DMS153 treated with DMSO at 0.1 percent for 48 hours (cell line): ENCODE measurements around the gene AP3M1.
"Not testable (repeated sequence)": the region's sequence is repeated elsewhere in the genome, so short reads cannot be mapped to it uniquely, and the experiment has no call there.

Experiments used
- DNase-seq: peaks from one replicate; lab custom pipeline; 2025; ENCODE audit not compliant: unreplicated experiment; lab: John Stamatoyannopoulos, UW

The AP3M1 gene

DNA sequence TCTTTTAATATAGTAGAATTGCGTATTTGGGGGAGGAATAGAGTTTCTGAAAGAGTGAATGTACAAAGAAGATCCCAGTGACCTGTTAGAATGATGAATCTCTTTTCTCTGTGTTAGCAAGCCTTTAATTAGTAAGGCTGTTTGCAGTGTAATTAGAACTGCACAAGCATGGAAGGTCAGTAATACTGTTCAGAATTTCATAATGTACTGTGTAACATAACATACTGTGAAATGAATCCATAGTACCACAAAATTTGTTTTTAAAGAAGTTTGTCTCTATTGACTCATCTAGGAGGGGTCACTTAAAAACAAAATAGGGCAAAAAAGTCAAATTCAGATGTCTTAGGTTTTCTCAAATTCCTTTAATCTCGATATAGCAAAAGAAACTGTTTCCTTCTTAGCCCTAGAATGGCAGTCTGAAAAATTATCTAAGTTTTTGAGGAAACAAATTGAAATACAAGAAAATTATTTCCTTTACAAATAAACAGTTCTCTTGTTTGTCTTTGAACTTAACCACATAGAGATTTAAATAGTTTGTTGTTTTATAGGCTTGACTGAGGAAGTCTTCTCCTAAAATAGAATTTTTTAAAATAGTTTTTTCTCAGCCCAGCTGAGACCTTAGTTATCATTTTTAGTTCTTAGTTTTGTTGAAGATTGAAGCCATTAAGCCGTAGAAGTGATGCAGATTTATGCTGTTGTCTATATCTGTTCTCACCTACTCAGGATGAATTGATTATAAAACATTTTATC lies 12.9 kb upstream of the AP3M1 start:
- no peak for DNase-seq

DNA sequence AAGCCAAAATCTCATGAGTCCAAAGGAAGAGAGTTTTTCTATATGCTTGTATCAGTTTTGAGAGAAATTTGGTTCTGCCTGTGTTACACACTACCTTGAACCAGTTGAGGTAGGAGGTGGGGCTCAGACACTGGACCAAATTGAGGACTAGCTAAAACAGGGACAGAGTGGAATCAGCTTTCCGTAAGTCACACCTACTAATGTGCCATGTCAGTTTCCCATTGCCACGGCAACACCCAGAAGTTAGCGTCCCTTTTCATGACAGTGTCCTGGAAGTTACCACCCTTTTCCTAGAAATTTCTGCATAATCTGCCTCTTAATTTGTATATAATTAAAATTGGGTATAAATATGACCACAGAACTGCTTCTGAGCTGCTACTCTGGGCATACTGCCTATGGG lies 9.4 kb upstream of the AP3M1 start:
- DNase-seq, result no peak

DNA sequence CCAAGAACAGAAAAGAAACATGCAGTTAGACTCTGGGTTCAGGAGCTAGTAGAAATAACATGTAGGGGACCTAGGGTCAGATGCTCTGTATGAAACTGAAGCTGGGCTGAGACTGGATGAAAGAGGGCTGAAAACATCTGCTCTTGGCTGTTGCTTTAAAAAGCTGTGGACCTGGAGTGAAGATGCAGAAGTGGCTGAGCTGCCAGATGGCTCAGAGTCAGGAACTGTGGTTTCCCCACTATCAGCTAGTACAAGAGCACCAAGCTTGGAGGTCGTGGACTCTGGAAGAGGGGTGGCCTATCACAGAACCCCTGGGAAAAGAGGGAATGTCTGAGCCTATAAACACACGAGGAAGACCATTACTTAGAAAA lies 6.3 kb upstream of the AP3M1 start:
- no peak for DNase-seq

DNA sequence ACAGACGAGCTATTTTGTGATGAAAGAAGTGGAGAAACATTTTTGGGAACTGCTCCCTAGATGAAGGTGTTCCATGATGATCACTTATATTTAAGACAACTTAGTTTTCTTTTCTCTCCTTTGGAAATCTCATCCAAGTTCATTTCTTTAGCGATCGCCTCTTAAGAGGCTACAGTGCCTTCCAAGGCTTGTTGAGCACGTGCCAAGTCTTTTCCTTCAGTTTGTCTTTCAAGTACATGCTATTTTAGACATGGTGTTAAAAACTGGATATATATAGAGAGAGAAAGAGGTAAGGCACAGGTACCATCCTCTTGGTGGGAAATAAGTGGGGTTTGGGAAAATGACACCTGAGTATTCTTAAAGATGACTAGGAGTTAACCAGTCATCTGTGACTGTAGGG lies 3.0 kb upstream of the AP3M1 start:
- no peak for DNase-seq

DNA sequence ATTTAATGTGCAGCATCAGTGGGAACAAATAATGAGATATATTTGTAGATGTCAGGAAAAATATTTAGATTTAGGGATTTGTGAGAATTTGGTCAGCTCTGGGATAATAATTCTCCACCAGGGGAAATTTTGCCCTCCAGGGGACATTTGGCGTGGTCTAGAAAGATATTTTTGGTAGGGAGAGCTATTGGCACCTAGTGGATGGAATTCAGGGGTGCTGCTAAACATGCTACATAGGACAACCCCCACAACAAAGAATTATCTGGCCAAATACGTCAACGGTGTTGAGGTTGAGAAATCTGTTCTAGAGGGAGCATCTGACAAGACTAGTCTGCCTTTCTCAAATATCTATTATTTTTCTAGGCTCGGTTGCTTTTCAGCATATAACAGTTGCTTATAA lies 2.5 kb upstream of the AP3M1 start:
- DNase-seq, result no peak

DNA sequence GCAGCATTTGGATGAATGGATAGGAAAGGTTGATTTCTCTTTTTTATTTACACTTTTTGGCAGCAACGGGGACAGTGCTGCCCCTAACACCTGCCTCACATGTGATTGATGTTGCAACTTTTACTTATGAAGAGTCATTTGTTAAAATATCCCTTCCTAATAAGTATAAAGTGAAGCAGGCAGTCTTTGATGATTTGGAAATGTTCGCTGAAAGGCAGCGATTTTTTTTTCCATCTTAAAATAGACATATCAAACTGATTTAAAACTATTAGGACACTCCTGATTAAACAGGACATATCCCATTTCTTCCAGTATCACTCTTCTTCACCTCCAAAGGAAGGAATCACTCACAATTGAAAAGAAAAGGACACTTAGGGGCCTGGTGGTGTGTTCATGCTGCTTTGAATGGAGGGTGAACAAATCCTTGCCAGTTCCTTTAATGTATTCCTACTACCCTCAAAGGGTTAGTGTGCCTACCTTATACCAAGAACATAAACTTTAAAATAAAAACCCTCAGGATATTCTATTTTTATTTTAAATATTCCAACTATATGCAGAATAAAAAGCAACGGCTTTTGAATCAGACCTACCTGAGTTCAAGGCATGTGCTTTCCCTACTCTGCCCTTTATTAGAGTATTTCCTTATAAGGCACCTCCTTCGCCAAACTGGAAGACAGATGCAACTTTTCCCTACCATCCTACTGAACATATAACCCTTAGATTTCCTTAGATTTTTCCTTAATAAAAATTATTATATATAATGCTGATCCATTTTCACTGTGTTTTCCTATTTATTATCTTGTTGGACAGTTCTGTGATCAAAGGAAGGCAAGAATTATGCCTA lies 1.5 kb upstream of the AP3M1 start:
- no peak for DNase-seq

DNA sequence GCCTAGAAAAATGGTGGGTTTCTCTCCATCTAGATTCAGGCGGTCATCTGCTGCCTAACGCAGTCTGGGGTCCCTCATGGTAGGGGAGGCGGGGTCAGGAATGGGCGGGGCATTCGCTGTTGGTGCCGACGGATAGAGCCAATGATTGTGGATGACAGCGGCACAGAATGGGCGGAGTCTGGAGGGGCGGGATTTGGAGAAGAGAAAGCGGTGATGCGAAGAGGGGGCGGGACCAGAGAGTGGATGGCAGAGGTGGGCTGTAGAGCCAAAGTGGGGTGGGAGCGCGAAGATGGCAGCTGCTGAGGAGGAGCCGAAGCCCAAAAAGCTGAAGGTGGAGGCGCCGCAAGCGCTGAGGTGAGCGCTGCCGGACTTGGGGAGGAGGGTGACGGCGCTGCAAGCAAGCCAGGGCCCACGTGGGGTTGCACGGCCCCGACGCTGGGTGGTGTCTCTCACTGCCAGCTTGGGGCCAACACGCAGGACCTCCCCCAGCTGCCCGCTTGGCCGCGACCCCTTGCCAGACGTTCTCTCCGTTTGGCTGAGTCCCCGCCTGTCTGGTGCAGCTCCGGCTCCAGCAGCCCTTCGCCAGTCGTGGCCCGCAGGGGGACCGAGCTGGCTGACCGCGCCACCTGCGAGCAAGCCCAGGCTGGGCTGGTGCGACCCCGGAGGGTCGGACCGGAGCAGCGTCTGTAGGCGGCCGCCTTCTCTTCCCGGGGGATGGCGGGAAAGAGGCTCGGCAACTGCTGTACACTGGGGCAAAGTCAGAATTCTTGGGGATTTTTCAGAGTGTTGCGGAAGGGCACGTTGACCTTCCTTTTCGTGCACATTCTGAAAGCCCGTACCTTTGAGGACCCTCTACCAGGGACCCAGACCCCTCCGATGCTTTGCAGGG lies 606 bp upstream of the AP3M1 start, which contains the start of gene ADK:
TSS of gene ADK (plus strand) at position 232 of the 889 bp plus-strand sequence. CDS start at position 290, 58 bp downstream.
- DNase-seq, result peak; percentile 95

DNA sequence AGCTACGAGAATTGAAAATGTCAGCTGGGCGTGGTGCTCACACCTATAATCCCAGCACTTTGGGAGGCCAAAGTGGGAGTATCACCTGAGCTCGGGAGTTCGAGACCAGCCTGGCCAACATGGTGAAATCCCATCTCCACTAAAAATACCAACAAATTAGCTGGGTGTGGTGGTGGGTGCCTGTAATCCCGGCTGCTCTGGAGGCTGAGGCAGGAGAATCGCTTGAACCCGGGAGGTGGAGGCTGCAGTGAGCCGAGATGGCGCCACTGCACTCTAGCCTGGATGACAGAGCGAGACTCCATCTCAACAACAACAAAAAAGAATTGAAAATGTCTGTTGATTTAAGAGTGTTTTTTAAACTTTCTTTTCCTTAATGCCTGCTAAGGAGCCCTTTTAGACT lies 3.6 kb downstream of the AP3M1 start:
- DNase-seq, result not testable (repeated sequence)

DNA sequence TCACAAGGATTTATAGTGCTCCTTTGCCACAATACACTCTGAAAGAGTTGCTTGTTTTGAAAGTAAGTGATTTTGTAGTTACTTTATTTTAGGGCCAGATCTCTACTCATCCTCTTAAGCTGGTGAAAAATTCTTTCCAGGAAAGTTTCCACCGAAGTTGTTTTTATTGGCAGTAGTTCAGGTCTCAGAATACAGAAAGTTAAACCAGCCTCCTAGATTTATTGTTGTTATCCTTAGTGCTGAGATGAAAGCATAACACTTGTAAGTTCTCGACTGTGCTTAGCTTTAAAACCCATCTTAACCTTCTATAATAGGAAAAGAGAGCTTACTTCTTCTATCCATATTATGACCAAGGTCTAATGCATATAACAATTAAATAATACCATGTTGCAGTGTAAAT lies 5.5 kb downstream of the AP3M1 start:
- no peak for DNase-seq

DNA sequence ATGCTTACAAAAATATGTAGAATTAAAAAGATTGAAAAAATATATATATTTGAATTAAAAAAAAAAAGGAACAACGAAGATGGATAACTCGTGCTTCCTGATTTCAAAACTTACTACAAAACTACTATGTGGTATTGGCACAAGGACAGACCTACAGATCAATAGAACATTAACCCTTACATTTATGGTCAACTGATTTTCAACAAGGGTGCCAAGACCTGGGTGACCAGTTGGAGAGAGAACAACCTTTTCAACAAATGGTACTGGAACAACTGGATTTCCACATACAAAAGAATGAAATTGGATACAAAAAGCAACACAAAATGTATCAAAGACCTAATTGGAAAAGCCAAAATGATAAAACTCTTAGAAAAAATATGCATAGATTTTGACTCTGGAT lies 10.1 kb downstream of the AP3M1 start:
- no peak for DNase-seq

DNA sequence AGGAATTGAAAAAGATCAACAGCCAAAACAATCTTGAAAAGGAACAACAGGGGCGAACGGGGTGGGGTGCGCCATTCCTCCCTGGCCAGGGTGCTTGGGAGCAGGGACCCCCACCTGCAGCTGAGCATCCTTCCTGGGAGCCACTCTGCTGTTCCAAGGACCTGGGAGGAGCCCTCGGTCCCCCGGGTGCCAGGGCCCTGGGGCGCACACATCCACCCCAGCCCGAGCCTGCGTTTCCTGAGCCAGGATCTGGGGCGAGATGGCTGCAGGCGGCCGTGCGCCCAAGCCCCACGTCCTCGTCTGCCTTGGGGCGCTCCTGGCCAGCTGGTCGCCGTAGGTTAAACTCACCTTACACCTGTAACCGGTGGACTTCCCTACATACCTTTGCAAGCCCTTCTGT lies 10.6 kb downstream of the AP3M1 start:
- DNase-seq, result no peak

DNA sequence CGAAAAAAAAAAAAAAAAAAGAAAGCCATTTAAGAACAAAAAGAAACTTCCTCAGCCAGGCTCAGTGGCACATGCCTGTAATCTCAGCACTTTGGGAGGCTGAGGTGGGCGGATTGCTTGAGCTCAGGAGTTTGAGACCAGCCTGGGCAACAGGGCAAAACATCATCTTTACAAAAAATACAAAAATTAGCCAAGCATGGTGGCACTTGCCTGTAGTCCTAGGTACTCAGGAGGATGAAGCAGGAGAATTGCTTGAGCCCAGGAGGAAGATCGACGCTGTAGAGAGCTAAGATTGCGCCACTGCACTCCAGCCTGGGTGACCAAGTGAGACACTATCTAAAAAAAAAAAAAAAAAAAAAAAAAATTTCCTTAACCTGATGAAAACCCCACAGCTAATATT lies 12.0 kb downstream of the AP3M1 start:
- not testable (repeated sequence) for DNase-seq

DNA sequence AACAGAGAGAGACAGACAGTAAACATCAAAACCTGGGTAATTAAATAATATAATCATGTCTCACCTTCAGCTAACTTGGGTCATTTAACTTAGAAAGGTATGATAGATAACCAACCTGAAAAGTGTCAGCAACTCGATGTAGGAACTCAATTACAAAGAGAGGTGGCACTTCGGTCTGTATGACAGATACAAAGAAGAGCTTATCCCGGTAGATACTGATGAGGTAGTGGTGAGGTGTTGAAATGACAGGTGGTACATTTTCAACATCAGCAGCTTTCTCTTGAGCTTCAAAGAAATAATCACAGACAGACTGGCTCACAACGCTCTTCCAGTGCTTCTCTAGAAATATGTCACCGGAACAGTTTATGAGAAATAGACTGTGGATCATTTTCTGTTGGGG lies 12.6 kb downstream of the AP3M1 start:
- no peak for DNase-seq

DNA sequence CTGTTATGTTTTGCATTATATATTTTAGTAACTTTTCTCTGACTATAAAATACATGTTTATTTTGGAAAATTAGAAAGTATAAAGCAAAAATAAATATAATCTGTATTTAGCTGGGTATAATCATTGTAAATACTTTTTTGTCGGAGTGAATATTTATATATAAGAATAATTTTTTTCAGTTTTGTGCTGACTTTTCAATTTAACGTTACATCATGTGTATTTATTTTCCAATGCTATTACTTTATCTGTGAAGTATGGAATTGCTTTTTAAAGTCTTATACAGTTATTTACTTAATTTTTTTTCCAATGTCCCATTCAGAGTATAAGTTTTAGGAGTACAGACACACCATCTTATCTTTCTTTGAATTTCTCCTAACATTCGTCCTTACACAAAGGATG lies 15.2 kb downstream of the AP3M1 start:
- no peak for DNase-seq

DNA sequence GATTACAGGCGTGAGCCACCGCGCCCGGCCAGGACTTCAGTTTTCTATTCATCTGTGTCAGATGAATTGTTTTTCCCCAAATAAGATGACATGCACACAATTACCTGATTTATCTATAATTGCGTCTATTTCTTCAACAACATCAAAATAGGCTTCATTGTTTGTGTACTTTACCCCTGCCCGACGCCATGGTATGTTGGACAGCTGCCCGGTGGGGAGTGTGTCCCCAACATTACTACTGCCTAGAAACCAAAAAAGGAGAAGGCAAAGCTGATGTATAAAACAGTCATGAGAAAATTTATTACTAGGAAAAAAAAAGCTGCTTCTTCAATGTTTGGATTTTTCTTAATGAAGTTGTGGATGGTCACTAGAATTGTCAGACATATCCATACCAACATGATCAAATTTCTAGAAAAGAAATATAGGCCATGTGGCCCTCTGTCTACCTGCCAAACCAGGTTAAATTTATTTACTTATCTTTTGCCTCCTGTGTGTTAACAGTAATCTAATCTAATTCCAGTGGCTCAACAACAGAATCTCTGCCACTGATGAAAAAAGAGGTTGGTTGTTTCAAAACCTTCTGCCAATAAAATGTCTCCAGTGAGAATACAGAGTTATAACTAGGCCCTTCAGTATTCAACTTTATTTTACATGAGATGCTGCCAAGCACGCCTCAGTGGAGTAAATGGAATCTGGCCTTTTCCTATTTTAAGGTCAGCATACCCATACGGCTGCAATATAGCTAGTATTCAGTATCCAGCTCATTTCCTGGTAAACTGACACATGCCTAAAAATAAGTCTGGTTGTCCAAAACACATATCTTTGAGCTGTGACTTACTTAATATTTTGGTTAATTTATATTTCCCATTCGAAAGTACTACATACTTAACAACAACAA lies 16.5 kb downstream of the AP3M1 start:
- no peak for DNase-seq

DNA sequence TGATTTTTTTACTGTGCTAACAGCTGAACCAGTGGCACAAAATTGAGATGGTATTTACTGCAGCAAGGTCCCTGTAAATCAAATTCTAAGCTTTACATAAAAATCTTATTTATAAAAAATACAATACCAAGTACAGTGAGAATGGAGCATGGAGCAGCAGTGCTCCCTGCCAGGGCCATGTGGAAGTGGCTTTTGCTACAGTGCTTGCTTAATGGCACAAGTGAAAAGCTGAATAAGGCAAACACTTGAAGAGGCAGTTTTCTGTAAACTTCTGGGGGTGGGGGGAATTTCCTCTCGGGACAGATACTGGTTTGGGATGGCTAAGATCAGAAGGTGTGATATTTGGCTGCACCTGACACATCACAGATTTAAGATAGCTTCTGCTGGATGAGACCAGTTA lies 27.5 kb downstream of the AP3M1 start:
- DNase-seq, result no peak

DNA sequence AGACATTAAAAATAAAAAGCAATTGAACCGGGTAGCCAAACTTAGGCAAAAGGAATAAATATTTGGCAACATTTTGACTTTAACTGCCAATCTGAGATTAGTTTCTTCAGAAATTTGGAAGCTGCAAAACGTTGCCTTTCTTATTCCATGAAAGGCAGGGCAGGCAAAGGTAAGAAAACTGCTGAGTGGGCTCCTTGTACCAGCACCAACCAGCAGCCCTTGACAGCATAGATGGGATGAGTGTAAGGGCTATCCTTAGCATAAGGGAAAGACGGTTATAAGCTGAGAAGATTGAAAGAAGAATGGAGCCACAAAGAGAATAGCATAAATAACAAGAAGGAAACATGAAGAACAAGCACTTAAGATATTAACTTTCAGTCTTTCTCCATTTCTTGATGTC lies 28.6 kb downstream of the AP3M1 start:
- DNase-seq, result no peak

DNA sequence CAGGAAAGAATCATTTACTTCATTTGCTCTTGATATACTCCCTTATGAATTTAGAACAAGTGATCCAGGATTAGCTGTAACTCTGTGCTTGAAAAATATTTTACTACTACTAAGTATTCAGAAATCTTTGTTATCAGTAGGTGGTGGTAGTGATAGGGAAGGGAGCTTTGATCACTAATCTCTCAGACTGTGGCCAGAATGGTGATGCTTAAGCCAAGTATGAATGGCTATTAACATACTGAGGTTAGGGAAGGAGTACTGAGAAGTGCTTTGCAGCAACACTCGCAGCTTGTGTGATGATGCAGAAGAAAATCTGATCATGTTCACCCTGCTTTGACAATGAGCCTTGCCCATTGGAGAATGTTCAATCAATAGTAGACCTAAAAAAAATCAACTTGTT lies 29.3 kb downstream of the AP3M1 start:
- no peak for DNase-seq

DNA sequence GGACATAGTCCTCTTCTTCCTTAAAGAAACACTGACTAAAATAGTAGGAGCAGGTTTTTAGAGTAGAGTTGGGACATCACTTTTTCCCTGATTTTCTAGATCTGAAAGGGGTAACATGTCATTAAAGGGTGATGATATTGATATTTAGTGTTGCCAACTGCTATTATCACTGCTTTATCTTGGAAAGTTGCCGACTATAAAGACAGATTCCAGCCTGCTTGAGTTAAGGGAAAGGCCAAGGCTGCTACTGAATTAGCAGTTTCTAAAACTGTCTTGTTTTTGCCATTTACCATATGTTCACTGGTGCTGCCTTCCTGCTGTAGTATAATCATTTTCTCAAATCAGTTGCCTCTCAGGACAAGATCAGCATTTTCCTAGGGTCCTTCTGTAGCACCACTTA lies 29.7 kb downstream of the AP3M1 start:
- DNase-seq, result no peak

DNA sequence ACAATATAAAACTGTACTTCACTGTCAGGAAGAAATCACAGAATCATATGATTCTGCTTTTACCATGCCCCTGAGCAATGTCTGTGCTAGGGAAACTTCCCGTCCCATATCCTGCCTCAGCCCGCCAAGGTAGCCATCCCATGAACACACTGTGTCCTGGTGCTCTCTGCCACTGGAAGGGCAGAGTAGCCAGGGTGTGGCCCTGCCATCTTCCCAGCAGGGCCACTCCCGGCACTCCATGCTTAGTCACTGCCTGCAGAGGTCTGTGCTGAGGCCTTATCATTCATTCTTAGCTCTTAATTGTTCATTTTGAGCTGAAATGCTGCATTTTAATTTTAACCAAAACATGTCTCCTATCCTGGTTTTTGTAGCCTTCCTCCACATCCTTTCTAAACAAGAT lies 31.8 kb downstream of the AP3M1 start:
- no peak for DNase-seq
